Adrenal gland (tissue), 12 donors: ENCODE measurements around the gene ASAP2. TPM values are rescaled to one million over a fixed set of nuclear protein-coding genes. Genes with fewer than 3 reads are reported as not detected.

Experiments used
- DNase-seq, 7 donors: peaks; one replicate each; pipeline ENCODE4 v3.0.0-alpha.2; 2019 to 2020
- H3K27ac ChIP-seq, 5 donors: fragments of 200-600 bp; sonication (generic) in 4 of 5; 1 replicate in 3 of 5; 2 replicates in 2 of 5; pipeline versions ENCODE4 v1.5.1 to v1.8.0; 2016 to 2020; ENCODE audit warnings: mild to moderate bottlenecking in 1 of 5
- H3K27me3 ChIP-seq: fragments of 200-600 bp; 2 replicates; pipeline ENCODE4 v1.8.0; 2021
- H3K36me3 ChIP-seq, 2 donors: fragments of 200-600 bp; replicated peaks in 1 of 2; 1 replicate in 1 of 2; 2 replicates in 1 of 2; pipeline versions ENCODE4 v1.5.1 to v1.8.0; 2018 to 2022
- H3K4me1 ChIP-seq, 2 donors: fragments of 200-600 bp; replicated peaks in 1 of 2; 1 replicate in 1 of 2; 2 replicates in 1 of 2; pipeline versions ENCODE4 v1.5.1 to v1.8.0; 2018 to 2021
- H3K4me3 ChIP-seq, 4 donors: fragments of 200-600 bp; sonication (generic) in 3 of 4; one replicate each; pipeline ENCODE4 v1.5.1; 2016 to 2018
- H3K9me3 ChIP-seq, 3 donors: fragments of 200-600 bp; sonication (generic) in 1 of 3; replicated peaks in 1 of 3; 1 replicate in 2 of 3; 2 replicates in 1 of 3; pipeline versions ENCODE4 v1.5.1 to v1.8.0; 2016 to 2021
- CTCF ChIP-seq, 6 experiments: fragments of 450-650 bp in 4 of 6; fragments of 200-600 bp in 2 of 6; sonication (generic) in 1 of 6; IDR thresholded peaks; 1 replicate in 5 of 6; 2 replicates in 1 of 6; pipeline versions ENCODE4 v1.5.1 to v1.8.0; 2016 to 2021; ENCODE audit warnings: antibody characterized with exemption in 6 of 6, mild to moderate bottlenecking in 2 of 6, moderate library complexity in 1 of 6
- POLR2A ChIP-seq, 2 donors: fragments of 450-650 bp; IDR thresholded peaks; one replicate each; pipeline ENCODE4 v1.6.1; 2017; ENCODE audit warnings: antibody characterized with exemption in 2 of 2, mild to moderate bottlenecking in 2 of 2, moderate library complexity in 1 of 2
- WGBS, 4 donors: extraction: QIAGEN DNeasy Blood & Tissue Kit in 2 of 4; methylation state at CpG; one replicate each; pipeline versions ENCODE4 v1.1.5 to v1.1.7; 2013 to 2017; 5-methylcytosine and 5-hydroxymethylcytosine counted together
- intact Hi-C, 2 donors: fragments of 100-400 bp; cut with DNase I; formaldehyde crosslinking; loops; one replicate each; pipeline versions ENCODE4 v1.14.1 to v1.15.0; 2022 to 2023
- polyA plus RNA-seq, 3 donors: library from polyadenylated mRNA; stranded (reverse); fragments of 200-250 nt in 2 of 3; fragments of 350-450 nt in 1 of 3; fragmentation: Illumina TruSeq in 1 of 3; extraction: RNeasy Lipid Tissue Mini Kit (QIAGEN cat#74804) in 1 of 3; gene quantifications; one replicate each; pipeline ENCODE4 v1.2.3, GENCODE V29; 2013 to 2014
- total RNA-seq, 9 donors: library from RNA; depleted of rRNA in 4 of 9; stranded (reverse); fragments of >200 nt in 4 of 9; fragments of 120-200 nt in 1 of 9; fragmentation: NEBNext Ultra II Directional in 1 of 9; extraction: Animal tissue kit (Norgen Biotek cat#: 25700) in 1 of 9; gene quantifications; one replicate each; pipeline versions ENCODE4 v1.1.0 to v1.2.4, GENCODE V29; 2013 to 2023
- donor health status: healthy with polysubstance abuse.
- donor health status: Bipolar disorder and iron deficiency.
- donor health status: DM: yes; HTN: yes; CAD: no.
- donor health status: DM: no; HTN: no; CAD: no.
- donor health status: DM: no; HTN: no; CAD: no.
- donor health status: DM: yes; HTN: yes; CAD: no.

The ASAP2 gene
- total and polyA plus RNA-seq, 12 donors, result 5.4 to 12.9 (median 7.7) TPM

GRCh38 chr2:9249020-9249800 lies 42.6 kb downstream of the ASAP2 start:
- Histone ChIP-seq H3K36me3 (no peaks in the 10 kb centered on the region), H3K27ac (peak overlapping the region in 1 of 5 donors; percentile 7), H3K27me3 (no peaks in the 10 kb centered on the region), H3K4me3 (no peak overlapping the region), H3K4me1 (peaks cover 5 to 29% of the 10 kb centered on the region in 2 donors), H3K9me3 (no peaks in the 10 kb centered on the region)
- intact Hi-C loops, result no loop called here
- 67 to 83% (median 75%) methylated on average over 5 to 10 of the region's 10 CpGs for whole genome bisulfite sequencing, 4 donors
- TF ChIP-seq POLR2A (IDR thresholded peaks at IDR 0.05), result no peak
- TF ChIP-seq CTCF (IDR thresholded peaks at IDR 0.05), result no peak
- peak in 1 of 7 donors; percentile 20 for DNase-seq

DNA sequence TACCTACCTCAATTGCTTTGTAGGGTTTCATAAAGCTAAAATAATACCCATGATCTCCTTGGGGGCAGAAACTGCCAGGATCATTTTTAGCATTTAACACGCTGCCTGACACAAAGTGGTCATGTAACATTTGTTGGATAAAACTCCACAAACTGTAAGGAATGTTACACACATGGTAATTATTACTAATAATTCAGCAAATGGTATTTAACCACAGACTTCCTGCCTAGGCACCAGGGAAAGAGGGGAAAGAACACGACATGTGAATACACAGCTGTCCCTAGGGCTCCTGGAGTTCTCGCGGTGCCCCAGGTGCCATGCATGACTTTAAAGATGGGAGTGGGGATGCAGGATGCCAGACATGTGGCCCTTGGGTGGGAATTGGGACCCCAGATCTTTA lies 43.5 kb downstream of the ASAP2 start:
- no peaks in the 10 kb centered on the region for H3K36me3 ChIP-seq
- H3K4me1 ChIP-seq, result peaks cover 5 to 29% of the 10 kb centered on the region in 2 donors
- no peak for DNase-seq
- H3K27me3 ChIP-seq, result no peaks in the 10 kb centered on the region
- TF ChIP-seq CTCF (IDR thresholded peaks at IDR 0.05), result no peak
- WGBS, 4 donors, result 88 to 99% (median 92%) methylated on average over 4 of the region's 4 CpGs
- intact Hi-C loops, result no loop called here
- no peak overlapping the region for H3K4me3 ChIP-seq
- peak overlapping the region in 1 of 5 donors; percentile 7 for H3K27ac ChIP-seq
- no peaks in the 10 kb centered on the region for H3K9me3 ChIP-seq

DNA sequence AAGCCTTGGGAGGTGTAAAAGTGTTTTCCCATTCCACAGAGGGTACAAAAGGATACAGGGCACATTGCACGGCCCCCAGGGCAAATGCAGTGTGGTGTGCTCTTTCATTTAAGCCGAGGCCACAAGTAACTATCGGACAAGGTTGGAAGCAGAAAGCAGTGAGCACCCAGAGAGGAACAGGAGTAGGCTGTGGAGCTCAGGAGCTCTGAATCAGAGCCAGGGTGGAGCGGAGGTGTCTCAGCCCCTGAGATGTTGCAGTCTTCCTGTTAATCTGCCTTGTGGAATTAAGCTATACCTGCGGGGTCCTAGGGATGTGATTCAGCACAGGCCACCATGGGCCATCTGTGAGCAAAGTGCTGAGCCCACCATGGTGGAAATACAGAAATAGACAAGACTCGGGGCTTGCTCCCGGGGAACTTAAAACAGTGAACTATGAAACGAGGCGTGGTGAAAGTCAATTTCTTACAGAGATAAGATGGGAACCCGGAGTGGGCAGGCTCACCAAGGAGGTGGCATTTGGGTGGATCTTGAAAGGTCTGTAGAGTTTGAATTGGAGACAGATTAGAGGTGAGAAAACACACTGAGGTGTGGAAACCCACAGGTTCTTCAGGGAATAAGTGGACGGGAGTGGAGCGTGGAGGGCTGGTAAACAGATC lies 44.0 kb downstream of the ASAP2 start:
- 87 to 97% (median 94%) methylated on average over 12 of the region's 12 CpGs for WGBS, 4 donors
- peaks cover 5 to 29% of the 10 kb centered on the region in 2 donors for H3K4me1 ChIP-seq

More for the DNA sequence above, 44.0 kb downstream of the ASAP2 start:
- Histone ChIP-seq H3K4me3 (no peak overlapping the region), H3K27me3 (no peaks in the 10 kb centered on the region), H3K9me3 (no peaks in the 10 kb centered on the region), H3K36me3 (no peaks in the 10 kb centered on the region), H3K27ac (peak overlapping the region in 2 of 5 donors; percentile 45 to 71)
- intact Hi-C loops, result no loop called here
- DNase-seq, result peak in 1 of 7 donors; percentile 37
- TF ChIP-seq POLR2A (IDR thresholded peaks at IDR 0.05) (no peak), CTCF (IDR thresholded peaks at IDR 0.05) (no peak)
